Effector CD8-positive, alpha-beta T cell (primary cell): ENCODE results near the gene DNER.
"Not testable (repeated sequence)": the region's sequence is repeated elsewhere in the genome, so short reads cannot be mapped to it uniquely, and the experiment has no call there.

ENCODE experiments used
- DNase-seq: peaks from one replicate; lab custom pipeline; 2025; lab: John Stamatoyannopoulos, UW

DNER gene

DNA sequence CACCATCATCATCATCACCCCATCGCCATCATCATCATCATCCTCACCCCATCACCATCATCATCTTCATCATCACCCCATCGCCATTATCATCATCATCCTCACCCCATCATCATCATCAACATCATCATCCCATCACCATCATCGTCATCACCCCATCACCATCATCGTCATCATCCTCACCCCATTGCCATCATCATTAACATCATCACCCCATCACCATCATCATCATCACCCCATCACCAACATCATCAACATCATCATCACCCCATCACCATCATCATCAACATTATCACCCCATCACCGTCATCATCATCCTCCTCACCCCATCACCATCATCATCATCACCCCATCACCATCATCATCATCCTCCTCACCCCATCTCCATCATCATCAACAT is 151.0 kb downstream of the DNER start:
- no peak for DNase-seq

DNA sequence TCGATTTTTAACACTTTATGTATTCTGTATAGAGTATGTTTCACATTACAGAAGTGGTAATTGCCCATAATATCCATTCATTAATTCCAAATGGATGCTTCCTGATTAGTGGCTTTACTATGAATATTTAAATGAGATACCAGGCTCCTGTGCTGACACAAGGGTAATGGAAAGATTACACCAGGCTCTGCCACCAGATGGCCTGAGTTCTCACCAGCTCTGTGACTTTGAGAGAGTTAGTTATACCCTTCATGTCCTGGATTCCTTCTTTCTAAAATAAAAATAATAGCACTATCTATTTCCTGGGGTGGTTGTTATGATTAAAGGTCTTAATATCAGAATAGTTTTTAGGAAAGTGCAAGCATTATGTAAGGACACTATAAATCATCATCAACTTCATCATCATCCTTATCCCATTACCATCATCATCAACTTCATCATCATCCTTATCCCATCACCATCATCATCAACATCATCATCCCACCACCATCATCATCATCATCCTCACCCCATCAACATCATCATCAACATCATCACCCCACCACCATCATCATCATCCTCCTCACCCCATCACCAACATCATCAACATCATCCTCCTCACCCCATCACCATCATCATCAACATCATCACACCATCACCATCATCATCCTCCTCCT is 151.8 kb downstream of the DNER start:
- DNase-seq: no peak

DNA sequence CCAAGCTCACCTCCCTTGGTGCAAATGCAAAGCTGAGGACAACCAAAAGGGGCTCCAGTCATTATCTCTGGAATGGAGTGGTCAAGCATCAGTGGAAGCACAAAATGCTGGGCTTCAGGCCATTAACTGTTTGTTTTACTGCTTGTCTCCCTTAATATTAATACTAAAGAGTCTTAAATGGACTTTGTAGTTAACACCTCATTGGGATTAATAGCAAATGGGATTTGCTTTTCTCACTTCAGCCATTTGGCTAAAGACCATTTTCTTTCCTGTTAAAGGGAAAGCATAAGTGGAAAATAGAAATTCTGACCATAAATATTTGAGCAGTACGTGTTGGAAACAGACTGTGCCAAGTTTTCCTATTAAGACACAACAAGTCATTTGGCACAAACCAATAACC is 154.4 kb downstream of the DNER start:
- DNase-seq: no peak

DNA sequence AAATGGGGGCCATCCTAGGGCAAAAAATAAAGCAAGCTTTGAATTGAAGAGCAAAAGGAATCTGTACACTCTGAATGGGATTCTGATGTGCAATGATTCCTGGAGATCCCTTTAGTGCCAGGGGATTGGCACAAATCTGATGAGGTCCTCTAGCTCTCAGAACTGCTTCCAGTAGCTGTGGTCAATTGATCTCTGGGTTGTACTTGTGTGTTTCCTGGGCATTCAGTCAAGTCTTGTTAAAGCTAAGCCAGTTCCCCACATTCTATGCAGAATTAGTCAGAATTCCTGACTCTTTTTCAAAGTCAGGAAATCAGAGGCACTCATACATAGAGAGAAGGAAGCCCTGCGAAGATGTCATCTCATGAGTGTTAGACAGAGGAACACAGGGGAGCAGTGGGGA is 161.3 kb downstream of the DNER start:
- DNase-seq: no peak

DNA sequence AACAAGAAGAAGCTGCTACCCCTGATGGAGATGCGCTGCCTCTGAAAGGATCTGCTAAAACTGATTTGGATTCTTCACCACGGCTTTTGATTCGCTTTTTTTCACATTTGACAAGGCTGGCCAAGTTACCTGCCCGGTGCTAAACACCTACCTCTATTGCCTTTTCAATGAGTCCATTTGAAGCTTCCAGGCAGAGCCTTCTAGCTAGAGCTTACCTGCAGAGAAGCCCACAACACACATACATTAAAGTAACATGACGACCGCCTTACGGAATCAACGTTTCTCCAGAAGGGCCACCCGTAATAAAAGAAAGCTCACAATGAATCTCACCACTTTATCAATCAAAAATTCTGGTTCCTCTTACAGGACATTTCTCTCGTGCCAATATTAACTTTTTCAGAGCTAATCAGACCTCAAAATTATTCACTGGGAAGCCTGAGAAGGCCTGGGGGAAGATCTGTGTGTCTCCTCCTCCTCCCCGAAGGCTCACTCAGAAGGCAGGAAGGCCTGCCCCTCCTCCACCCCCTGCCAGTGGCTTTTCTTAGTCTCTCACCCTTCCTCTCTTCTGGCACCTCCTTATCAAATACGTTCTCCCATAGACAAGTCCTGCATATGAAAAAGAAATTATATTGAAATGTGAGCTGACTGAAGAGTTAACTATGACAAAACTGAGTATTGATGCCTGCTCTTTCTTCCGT is 171.0 kb downstream of the DNER start:
- DNase-seq: no peak

DNA sequence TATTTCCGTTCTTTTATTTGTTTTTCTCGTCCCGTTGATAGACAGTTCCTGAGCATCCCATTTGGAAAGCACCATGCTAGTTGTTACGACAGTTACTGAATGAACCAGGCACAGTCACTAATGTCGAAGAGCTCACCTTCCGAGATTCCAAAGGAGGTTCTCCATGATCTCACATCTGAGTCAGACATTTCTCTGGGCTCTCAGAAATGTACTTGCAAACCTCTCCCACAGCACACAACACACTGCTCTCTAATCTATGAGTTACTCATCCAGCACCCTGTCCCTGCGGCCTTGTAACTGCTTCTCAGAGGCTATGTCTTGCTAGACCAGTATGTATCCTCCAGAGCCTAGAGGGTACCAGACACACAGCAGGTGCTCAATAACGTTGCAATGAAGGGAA is 174.7 kb downstream of the DNER start:
- no peak for DNase-seq

DNA sequence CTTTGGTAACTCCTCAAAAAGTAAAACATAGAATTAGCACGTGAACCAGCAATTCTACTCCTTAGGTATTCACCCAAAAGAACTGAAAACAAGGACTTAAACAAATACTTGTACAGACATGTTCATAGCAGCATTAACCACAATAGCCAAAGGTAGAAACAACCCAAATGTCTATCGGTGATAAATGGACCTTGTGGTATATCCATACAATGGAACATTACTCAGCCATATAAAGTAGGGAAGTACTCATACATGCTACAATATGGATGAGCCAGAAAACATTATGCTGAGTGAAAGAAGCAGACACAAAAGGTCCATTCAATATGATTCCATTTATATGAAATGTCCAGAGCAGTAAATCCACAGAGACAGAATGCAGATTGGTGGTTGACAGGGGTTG is 182.8 kb downstream of the DNER start:
- no peak for DNase-seq

DNA sequence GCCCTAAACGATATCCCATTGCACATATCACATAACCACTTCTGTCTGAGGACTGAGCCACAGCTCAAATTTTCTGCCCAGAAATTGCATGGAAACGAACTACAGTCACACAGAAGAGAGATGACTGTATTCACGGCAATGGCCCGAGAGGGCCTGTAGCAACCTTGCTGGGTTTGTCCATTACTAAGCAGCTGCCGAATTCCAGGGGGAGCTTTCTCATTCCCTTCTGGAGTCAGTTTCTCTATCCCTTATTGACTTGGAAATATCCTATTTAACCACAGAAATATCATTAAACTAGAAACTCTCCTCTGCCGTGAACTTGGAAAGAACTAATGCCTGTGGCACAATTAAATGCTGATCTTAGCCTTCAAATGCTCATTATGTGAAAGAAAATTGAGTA is 183.9 kb downstream of the DNER start:
- DNase-seq: no peak

DNA sequence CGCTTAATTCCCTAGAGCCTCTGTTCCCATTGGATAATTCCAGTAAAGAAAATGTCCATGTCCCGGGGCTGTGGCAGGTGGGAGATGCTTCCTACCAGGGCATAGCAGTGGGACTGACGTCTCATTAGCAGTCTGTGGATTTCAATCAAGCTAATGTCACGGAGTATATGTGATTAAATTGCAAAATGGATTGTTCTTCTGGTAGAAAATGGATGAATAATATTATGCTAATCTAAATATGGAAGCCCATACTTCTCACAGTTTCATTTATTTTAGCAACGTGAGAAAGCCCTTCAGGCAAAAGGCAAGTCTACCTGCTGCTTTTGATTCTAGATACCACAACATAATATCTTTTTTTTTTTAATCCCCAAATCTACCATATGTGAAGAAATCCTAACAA is 185.5 kb downstream of the DNER start:
- no peak for DNase-seq

DNA sequence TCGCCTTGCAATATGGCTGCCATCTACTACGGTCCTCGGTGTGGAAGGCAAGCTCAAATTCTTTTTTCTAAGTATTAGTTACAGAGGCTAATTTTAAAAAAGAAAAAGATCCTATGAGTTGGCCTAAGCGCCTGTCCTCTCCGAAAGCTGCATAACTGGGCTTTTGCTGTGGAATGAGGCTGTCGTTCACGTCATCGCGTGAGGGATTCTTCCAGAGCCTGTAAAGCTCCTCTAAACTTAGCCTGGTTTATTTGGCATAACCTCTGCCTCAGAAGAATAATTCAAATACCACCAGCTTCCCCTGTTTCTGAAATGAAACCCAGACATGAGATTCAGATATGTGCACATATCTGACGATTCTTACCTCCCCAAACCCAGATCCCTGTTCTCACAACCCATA is 187.4 kb downstream of the DNER start:
- DNase-seq: no peak

DNA sequence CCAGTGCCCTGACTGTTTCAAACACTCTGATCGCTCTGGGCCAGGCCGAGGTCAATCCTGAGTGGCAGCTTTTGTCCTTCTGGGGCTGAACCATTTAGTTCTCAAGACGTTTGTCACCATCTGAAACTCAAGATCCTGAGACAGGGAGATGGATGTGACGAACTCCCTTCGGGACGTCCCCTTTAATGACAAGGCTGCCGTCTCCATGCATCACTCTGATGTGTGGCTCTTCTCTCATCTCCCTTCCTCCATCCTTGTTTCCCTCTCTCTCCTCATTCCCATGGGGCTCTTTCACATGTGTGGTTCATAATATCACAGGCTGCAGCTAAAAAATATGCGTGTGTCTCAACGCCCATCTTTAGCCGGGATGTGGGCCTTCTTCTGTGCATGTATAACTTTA is 189.6 kb downstream of the DNER start:
- DNase-seq: no peak

DNA sequence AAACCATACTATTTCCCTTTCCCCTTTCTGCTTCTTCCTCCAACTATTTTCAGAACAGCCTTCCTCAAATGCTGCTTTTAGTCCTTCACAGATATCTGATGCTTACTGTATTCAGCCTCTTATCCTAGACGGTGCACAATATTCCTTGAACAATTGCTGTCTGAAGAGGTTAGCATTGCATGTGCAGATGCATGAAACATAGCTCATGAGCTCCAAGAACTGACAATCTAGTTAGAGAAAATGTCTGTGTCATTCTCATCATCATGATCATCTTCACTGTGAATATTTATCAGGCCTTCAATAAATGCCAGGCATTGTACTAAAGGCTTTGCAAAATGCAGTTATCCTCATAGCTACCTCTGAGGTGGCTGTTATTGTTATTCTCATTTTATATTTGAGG is 190.7 kb downstream of the DNER start:
- no peak for DNase-seq

DNA sequence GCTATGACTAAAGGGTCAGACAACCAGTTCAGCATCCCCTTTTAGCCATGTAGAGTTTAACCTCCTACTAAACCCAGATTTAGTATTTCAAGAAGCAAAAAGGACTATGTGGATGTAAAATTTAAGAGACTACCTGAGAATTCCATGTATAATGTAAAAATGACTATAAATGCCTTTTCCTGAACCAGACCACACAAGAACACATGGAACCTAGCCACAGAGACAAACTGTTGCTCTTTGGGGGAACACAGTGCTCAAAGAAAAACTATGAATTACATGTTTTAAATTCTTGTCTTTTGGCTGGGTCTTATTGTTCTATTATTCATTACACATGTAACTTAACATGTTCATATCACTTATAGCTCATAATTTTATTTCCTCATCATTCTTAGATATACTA is 192.8 kb downstream of the DNER start:
- DNase-seq: no peak

DNA sequence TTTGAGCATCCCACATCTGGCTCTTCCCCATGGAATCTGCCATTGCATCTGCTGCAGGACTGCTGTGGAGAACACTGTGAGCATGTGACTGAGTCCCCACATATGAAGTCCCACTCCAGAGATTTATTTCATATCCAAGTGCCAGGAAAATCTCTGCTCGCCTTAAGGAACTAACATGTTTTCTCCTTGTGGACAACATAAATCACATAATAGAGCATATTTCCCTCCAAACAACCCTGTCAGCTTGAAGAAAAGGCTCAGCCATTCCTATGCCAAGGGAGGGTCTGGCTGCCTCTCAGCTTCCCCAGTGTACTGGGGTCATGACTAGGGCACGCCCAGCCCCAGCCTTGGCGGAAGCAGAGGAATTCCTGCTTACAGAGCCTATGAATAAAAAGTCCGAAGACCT is 193.7 kb downstream of the DNER start:
- DNase-seq: no peak

DNA sequence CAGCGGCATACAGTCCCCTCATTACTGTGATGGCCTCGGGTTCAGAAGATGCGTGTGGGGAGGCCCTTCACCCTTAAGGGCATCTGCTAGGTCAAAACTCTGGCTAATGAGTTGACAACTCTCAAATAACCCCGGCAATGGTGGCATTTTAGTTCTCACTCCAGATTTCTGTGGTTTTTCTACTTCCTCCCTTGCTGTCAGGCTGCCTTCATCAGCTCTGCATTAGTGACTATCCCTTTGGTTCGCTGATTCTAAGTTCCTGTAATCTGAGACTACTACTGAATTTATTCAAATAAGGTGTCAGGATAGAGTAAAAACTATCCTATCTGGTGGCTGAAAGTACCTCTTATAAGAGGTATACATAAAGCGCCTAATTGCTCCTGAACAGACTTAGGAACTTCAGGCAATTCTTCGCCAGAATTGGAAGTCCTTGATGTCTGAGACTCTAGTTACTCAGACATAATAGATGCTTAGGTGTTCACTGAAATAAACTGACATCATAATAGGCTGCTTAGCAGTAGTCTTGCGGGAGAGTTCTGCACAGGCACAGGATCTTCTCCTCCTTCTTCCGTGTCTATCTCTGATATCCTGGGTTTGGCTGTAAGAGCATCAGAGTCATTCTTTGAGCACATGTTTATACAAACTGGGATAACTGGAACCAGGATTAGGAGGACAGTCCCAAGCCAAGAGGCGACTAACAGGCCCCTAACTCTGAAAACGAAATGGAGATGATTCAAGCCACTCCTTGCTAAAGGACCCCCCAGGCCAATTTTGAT is 194.5 kb downstream of the DNER start:
- DNase-seq: no peak

DNA sequence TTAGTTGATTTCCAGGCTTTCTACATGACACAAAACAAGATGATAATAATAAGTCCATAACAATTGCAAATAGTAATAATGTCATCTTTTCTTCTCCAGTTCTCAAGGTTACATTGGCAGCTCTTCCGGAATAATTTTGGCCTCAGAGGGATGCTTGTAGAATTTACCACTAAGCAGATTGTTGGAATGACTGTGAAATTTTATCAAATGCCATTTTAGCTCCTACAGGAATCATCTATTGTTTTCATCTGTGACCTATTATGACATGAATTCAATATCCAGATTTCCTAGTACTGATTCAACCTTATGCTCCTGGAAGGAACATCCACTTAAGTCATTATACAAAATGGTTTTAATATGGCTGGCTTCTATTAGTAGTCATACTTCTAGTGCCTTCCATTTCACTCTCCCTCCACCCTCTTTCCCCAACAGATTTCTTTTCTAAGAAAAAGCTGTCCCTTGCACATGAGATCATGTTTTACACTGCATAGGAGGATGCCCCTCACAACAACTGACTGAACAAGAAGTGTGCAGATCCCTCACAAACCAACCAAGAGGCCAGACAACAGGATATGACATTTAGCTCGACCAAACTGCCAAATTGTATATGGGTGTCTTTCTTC is 200.0 kb downstream of the DNER start:
- DNase-seq: no peak

DNA sequence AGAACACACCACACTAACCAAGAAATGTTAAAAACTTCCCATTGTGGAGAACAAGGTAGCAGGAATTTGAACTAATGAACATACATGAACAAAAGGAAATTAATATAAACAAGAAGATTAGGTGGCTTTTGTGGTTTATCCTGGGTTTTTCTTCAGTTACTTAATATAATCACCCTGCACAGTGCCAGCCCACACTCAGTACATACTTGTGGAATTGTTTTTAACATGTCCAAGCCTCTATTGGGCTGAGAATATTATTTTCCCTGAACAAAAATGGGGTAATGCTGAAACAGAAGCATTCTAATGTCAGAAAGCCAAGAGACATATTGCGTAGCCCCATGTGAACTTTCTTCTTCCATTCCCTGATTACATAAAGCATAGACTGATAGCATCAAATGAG is 202.8 kb downstream of the DNER start:
- no peak for DNase-seq

DNA sequence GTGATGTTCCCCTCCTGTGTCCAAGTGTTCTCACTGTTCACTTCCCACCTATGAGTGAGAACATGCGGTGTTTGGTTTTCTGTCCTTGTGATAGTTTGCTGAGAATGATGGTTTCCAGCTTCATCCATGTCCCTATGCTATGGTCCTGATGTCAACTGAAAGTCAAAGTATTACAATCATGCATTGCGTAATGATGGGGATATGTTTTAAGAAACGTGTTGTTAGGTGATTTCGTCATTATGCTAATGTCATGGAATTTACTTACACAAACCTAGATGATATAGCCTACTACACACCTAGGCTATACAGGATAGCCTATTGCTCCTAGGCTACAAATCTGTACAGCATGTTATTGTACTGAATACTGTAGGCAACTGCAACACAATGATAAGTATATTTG is 207.7 kb downstream of the DNER start:
- DNase-seq: not testable (repeated sequence)

DNA sequence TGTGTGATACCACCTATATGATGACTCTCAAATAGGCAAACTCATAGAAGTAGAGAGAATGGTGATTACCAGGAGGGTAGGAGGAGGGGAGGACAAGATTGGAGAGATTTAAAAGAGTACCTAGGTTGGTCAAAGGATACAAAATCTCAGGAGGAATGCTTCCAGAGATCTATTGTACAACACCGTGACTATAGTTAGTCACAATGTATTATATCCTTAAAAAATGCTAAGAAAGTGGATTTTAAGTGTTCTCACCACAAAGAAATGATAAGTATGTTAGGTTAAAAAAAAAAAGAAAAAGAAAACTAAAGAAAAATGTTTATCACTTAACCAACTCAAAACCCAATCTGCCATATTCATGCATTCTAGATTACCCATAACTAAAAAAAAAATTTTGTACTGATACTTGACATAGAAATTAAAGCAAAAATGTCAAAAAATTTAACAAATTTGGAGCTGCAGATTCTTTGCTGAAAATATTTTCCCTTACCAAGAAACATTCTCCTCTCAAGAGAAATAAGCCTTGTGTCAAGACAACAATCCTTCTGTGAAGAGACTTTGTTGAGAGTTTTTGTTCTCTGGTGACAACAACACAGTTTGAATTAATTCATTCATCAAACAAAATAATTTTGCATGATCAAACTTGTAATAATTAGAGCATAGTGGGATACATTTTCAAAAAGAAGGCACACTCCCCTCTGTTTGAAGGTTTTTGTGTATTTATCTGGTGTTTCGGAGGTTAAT is 213.1 kb downstream of the DNER start:
- DNase-seq: no peak

DNA sequence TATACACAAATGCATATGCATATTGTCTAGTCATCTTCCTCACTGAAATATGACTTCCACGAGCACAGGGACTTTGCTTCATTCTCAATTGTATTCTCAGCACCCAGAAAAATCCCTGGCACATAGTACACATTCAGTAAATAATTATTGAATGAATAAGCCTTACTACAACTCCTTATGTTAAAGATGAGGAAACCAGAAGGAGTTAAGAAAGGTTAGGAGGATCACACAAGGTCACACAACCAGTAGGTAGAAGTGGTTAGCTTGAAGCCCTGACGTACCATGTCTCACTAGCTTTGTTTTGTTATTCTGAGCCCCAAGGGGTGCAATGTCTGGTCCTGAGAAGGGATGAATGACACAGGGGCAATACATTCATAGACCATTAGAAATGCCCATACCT is 222.3 kb downstream of the DNER start:
- DNase-seq: no peak

DNA sequence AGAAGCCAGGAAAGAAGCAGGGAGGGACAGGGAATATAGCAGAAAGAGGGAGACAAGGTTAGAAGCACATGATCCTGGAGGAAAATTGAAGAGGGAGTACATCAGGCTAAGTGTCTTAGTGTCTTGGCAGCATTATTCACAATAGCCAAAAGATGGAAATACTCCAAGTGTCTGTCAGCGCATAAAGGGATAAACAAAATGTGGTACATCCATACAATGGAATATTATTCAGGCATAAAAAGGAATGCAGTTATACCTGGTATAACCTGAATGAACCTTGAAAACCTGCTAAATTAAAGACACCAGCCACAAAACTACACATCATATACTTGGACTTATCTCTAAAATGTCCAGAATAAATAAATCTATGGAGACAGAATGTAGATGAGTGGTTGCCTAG is 224.2 kb downstream of the DNER start:
- no peak for DNase-seq

DNA sequence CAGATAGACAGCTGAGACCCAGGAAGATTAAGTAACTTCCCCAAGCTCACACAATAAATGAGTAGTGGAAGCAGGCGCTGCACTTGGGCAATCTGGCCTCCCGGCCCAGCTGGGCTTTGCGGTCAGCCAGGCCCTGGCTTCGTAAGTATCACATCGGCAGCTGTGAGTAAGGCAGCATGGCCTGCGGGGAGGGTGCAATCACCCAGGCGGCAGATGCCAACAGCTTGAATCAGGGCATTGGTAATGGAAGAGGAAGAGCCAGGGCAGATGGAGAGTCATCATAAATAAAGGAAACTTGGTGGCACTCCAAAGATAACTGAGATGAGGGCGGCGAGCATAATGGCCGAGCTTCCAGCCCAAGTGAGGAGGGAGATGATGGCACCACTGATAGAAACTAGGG is 225.3 kb downstream of the DNER start:
- DNase-seq: no peak
